ENCODE results near the gene LASP1NB.

Gene LASP1NB

DNA sequence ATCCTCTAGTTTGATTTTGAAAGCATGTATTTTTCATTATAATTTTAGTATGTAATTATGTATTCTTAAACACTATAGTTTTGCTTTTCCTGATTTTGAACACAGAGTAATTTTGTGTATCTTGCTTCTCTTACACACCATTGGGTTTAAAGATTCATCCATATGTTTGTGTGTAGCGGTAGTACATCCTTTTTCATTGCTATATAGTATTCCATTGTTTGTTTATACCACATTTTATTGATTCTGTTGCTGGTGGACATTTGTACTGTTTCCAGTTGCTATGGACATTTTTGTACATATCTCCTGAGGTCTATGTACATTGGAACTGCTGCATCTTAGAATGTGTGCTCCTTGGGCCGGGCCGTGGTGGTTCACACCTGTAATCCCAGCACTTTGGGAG, 20.5 kb upstream of the LASP1NB start:
- Histone ChIP-seq H3K79me2 (ENCODE audit: insufficient read depth, low read length) (peaks cover 84% of the 10 kb centered on the region), H4K20me1 (ENCODE audit: insufficient read depth, low read length) (peaks cover 76% of the 10 kb centered on the region), H2AFZ (ENCODE audit: low read length) (no peak overlapping the region), H3K36me3 (ENCODE audit: insufficient read depth, low read length) (peaks cover 76% of the 10 kb centered on the region), H3K27me3 (ENCODE audit: insufficient read depth, low read length) (no peaks in the 10 kb centered on the region), H3K9me3 (ENCODE audit: low read depth, low read length) (no peaks in the 10 kb centered on the region), H3K27ac (ENCODE audit: low read depth, low read length) (no peak overlapping the region), H3K4me3 (ENCODE audit: insufficient read depth, low read length) (no peak overlapping the region), H3K4me2 (ENCODE audit: insufficient read depth, low read length) (no peak overlapping the region), H3K4me1 (ENCODE audit: insufficient read depth, low read length) (peaks cover 16% of the 10 kb centered on the region)
- TF ChIP-seq, protein P1, sequence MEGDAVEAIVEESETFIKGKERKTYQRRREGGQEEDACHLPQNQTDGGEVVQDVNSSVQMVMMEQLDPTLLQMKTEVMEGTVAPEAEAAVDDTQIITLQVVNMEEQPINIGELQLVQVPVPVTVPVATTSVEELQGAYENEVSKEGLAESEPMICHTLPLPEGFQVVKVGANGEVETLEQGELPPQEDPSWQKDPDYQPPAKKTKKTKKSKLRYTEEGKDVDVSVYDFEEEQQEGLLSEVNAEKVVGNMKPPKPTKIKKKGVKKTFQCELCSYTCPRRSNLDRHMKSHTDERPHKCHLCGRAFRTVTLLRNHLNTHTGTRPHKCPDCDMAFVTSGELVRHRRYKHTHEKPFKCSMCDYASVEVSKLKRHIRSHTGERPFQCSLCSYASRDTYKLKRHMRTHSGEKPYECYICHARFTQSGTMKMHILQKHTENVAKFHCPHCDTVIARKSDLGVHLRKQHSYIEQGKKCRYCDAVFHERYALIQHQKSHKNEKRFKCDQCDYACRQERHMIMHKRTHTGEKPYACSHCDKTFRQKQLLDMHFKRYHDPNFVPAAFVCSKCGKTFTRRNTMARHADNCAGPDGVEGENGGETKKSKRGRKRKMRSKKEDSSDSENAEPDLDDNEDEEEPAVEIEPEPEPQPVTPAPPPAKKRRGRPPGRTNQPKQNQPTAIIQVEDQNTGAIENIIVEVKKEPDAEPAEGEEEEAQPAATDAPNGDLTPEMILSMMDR (IDR thresholded peaks at IDR 0.05; ENCODE audit: extremely low read depth, low read depth, low read length): no peak
- no peak for DNase-seq (ENCODE audit: insufficient read length, low spot score, missing footprints)

DNA sequence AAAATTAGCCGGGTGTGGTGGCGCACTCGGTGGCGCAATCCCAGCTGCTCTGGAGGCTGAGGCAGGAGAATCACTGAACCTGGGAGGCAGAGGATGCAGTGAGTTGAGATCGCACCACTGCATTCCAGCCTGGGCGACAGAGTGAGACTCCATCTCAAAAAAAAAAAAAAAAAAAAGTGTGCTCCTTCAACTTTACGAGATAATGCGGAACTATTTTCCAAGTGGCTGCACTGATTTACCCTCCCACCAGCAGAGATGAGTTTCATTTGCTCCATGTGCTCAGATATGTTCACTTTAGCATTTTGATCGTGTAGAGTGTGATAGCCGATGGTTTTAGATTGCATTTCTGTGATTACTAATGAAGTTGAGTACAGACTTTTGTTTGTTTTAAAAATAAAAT, 20.0 kb upstream of the LASP1NB start:
- H4K20me1 ChIP-seq (ENCODE audit: insufficient read depth, low read length): peaks cover 81% of the 10 kb centered on the region
- no peak overlapping the region for H3K4me2 ChIP-seq (ENCODE audit: insufficient read depth, low read length)
- H3K79me2 ChIP-seq (ENCODE audit: insufficient read depth, low read length): peaks cover 88% of the 10 kb centered on the region
- H3K4me3 ChIP-seq (ENCODE audit: insufficient read depth, low read length): no peak overlapping the region
- DNase-seq (ENCODE audit: insufficient read length, low spot score, missing footprints): no peak
- H3K27me3 ChIP-seq (ENCODE audit: insufficient read depth, low read length): no peaks in the 10 kb centered on the region
- H3K4me1 ChIP-seq (ENCODE audit: insufficient read depth, low read length): peaks cover 11% of the 10 kb centered on the region
- H2AFZ ChIP-seq (ENCODE audit: low read length): no peak overlapping the region
- TF ChIP-seq, protein P1 (IDR thresholded peaks at IDR 0.05; ENCODE audit: extremely low read depth, low read depth, low read length): no peak
- no peak overlapping the region for H3K27ac ChIP-seq (ENCODE audit: low read depth, low read length)
- H3K9me3 ChIP-seq (ENCODE audit: low read depth, low read length): no peaks in the 10 kb centered on the region
- H3K36me3 ChIP-seq (ENCODE audit: insufficient read depth, low read length): peaks cover 81% of the 10 kb centered on the region

DNA sequence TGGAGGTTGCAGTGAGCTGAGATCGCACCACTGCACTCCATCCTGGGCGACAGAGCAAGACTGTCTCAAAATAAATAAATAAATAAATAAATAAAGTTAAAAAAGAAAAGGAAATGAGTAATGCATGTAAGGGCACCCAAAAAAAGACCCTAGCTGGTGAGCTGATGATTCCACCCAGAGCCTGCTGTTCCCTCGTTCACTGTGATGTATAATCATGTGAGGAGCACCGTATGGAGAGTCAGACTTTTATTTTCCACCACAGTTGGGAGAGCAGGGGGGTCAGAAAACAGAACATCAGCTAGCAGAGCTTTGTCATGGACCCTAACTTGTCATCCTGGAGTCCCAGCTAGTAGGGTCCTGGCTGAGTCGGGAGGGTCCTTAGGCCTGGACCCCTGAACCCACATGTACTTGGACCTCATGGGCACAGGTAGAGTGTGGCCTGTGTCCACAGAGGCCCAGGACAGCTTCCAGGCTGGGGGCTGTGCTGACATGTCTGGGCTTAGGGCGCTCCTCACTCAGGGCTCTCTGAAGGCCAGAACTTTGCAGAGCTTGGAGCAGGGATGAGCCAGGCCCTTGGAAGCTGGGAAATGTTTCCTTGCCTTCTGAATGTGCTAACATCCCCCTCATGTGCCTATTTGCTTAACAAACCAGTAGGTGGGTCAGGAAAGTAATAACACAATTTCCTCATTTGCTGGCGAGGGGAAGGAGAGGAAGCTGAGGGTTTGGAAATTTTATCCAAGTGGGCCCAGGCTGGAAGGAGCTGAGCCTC, 18.8 kb upstream of the LASP1NB start:
- TF ChIP-seq, protein P1 (IDR thresholded peaks at IDR 0.05; ENCODE audit: extremely low read depth, low read depth, low read length): no peak
- DNase-seq (ENCODE audit: insufficient read length, low spot score, missing footprints): no peak

DNA sequence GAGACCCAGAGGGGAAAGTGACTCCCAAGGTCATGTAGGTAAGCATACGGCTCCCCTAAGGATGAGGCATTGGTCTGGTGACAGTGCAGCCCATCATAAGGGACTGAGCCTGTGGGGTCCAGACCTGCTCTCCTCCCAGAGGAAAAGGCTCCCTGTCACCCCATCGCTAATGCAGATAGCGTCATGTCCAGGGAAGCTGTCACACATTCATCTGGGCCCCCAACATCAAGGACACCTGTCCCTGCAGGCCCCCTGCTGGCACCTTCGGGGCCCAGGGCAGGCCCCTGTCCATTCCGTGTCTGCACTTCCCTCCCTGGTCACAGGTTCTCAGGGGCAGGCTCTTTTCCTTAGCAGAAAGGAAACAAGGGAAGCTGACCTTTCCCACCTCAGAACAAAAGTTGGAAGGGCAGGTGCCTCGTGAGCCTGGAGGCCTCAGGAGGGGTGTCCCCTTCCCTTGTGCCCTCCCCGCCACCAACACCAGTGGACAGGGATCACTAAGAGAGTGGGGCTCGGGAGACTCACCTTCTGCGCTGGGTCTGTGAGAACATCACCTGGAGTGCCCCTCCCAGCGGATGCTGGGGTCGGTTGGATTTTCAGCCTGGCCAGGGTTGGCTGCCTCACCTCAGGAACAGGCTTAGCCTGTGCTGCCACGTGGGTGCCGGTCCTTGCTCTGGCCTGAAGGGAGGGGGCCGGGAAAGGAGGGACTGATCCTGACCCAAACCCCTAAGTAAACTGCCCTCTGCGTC, 17.3 kb upstream of the LASP1NB start:
- Histone ChIP-seq H3K27me3 (ENCODE audit: insufficient read depth, low read length) (no peaks in the 10 kb centered on the region), H3K9me3 (ENCODE audit: low read depth, low read length) (no peaks in the 10 kb centered on the region), H4K20me1 (ENCODE audit: insufficient read depth, low read length) (peaks cover 82% of the 10 kb centered on the region), H3K36me3 (ENCODE audit: insufficient read depth, low read length) (peaks cover 90% of the 10 kb centered on the region), H3K4me3 (ENCODE audit: insufficient read depth, low read length) (no peak overlapping the region), H3K4me1 (ENCODE audit: insufficient read depth, low read length) (peaks cover 5% of the 10 kb centered on the region), H3K4me2 (ENCODE audit: insufficient read depth, low read length) (no peak overlapping the region), H3K79me2 (ENCODE audit: insufficient read depth, low read length) (peaks cover 99% of the 10 kb centered on the region), H3K27ac (ENCODE audit: low read depth, low read length) (no peak overlapping the region), H2AFZ (ENCODE audit: low read length) (no peak overlapping the region)
- peak; percentile 54 for DNase-seq (ENCODE audit: insufficient read length, low spot score, missing footprints)
- TF ChIP-seq, protein P1 (IDR thresholded peaks at IDR 0.05; ENCODE audit: extremely low read depth, low read depth, low read length): no peak

More for the DNA sequence above, 18.8 kb upstream of the LASP1NB start:
- peaks cover 80% of the 10 kb centered on the region for H4K20me1 ChIP-seq (ENCODE audit: insufficient read depth, low read length)
- H3K27ac ChIP-seq (ENCODE audit: low read depth, low read length): peak overlapping the region; percentile 51
- no peak overlapping the region for H3K4me2 ChIP-seq (ENCODE audit: insufficient read depth, low read length)
- H3K27me3 ChIP-seq (ENCODE audit: insufficient read depth, low read length): no peaks in the 10 kb centered on the region
- no peaks in the 10 kb centered on the region for H3K9me3 ChIP-seq (ENCODE audit: low read depth, low read length)
- peaks cover 88% of the 10 kb centered on the region for H3K36me3 ChIP-seq (ENCODE audit: insufficient read depth, low read length)
- H2AFZ ChIP-seq (ENCODE audit: low read length): no peak overlapping the region
- no peaks in the 10 kb centered on the region for H3K4me1 ChIP-seq (ENCODE audit: insufficient read depth, low read length)
- peaks cover 96% of the 10 kb centered on the region for H3K79me2 ChIP-seq (ENCODE audit: insufficient read depth, low read length)
- H3K4me3 ChIP-seq (ENCODE audit: insufficient read depth, low read length): no peak overlapping the region

All from osteoblast (primary cell).